HepG2 (cell line): Measurements from ENCODE around the gene QDPR. TPM values are rescaled to one million over a fixed set of nuclear protein-coding genes. Genes with fewer than 3 reads are reported as not detected.

ENCODE experiments used
- ARID4A ChIP-seq: sonication (generic); formaldehyde crosslinking; IDR thresholded peaks from 2 replicates; pipeline ENCODE4 v1.5.0; 2020; ENCODE audit warnings: mild to moderate bottlenecking, missing genetic modification reagents, borderline replicate concordance
- ELF3 ChIP-seq: IDR thresholded peaks from 2 replicates; pipeline ENCODE4 v1.6.1; 2016; ENCODE audit warnings: missing genetic modification reagents, missing compliant biosample characterization
- HOXA3 ChIP-seq: sonication (generic); formaldehyde crosslinking; IDR thresholded peaks from 2 replicates; pipeline ENCODE4 v1.5.0; 2020; ENCODE audit warnings: missing genetic modification reagents
- KAT2B ChIP-seq: fragments of 150-350 bp; IDR thresholded peaks from 2 replicates; pipeline ENCODE4 v1.6.1; 2014; ENCODE audit warnings: low read depth, low read length, borderline replicate concordance
- MED8 ChIP-seq: sonication (generic); formaldehyde crosslinking; IDR thresholded peaks from 2 replicates; pipeline ENCODE4 v1.8.1; 2023; ENCODE audit warnings: mild to moderate bottlenecking, missing genetic modification reagents; ENCODE audit not compliant: insufficient replicate concordance
- NCOA1 ChIP-seq: sonication (generic); formaldehyde crosslinking; IDR thresholded peaks from 2 replicates; pipeline ENCODE4 v1.9.0; 2021; ENCODE audit warnings: missing genetic modification reagents
- POLR2A ChIP-seq, 2 experiments: IDR thresholded peaks; 2 replicates each; pipeline ENCODE4 v1.6.1; 2011; ENCODE audit warnings: low read depth in 2 of 2, low read length in 2 of 2, mild to moderate bottlenecking in 1 of 2, moderate library complexity in 1 of 2; ENCODE audit not compliant: insufficient read depth in 1 of 2
- PRDM15 ChIP-seq: sonication (generic); formaldehyde crosslinking; IDR thresholded peaks from 2 replicates; pipeline ENCODE4 v1.4.0; 2020; ENCODE audit warnings: missing genetic modification reagents
- RBM39 ChIP-seq: fragments of 200-400 bp; formaldehyde crosslinking; IDR thresholded peaks from one replicate; pipeline ENCODE4 v1.6.1; 2018; ENCODE audit warnings: antibody characterized with exemption, mild to moderate bottlenecking, low read depth, low read length; ENCODE audit not compliant: poor library complexity, severe bottlenecking
- SP140L ChIP-seq: sonication (generic); formaldehyde crosslinking; IDR thresholded peaks from 2 replicates; pipeline ENCODE4 v1.4.0; 2020; ENCODE audit warnings: missing genetic modification reagents, borderline replicate concordance
- SRY ChIP-seq: sonication (generic); formaldehyde crosslinking; IDR thresholded peaks from 2 replicates; pipeline ENCODE4 v1.8.0; 2022; ENCODE audit warnings: mild to moderate bottlenecking, missing genetic modification reagents
- ZBTB1 ChIP-seq: sonication (generic); formaldehyde crosslinking; IDR thresholded peaks from 2 replicates; pipeline ENCODE4 v1.4.0; 2020; ENCODE audit warnings: missing genetic modification reagents, borderline replicate concordance
- ZFP37 ChIP-seq: sonication (generic); formaldehyde crosslinking; IDR thresholded peaks from 2 replicates; pipeline ENCODE4 v1.4.0; 2020; ENCODE audit warnings: missing genetic modification reagents, borderline replicate concordance
- ZNF282 ChIP-seq: fragments of 450-650 bp; IDR thresholded peaks from 2 replicates; pipeline ENCODE4 v1.6.1; 2018; ENCODE audit not compliant: partially characterized antibody
- ZNF30 ChIP-seq: sonication (generic); formaldehyde crosslinking; IDR thresholded peaks from 2 replicates; pipeline ENCODE4 v1.5.0; 2020; ENCODE audit warnings: mild to moderate bottlenecking, missing genetic modification reagents
- ZNF317 ChIP-seq: sonication (generic); formaldehyde crosslinking; IDR thresholded peaks from 2 replicates; pipeline ENCODE4 v1.5.0; 2020; ENCODE audit warnings: mild to moderate bottlenecking, missing genetic modification reagents
- ZNF530 ChIP-seq: sonication (generic); formaldehyde crosslinking; IDR thresholded peaks from 2 replicates; pipeline ENCODE4 v1.5.0; 2020; ENCODE audit warnings: low read depth, mild to moderate bottlenecking, missing genetic modification reagents
- ZNF552 ChIP-seq: sonication (generic); formaldehyde crosslinking; IDR thresholded peaks from 2 replicates; pipeline ENCODE4 v1.9.0; 2022; ENCODE audit warnings: missing genetic modification reagents, mild to moderate bottlenecking, borderline replicate concordance
- polyA plus RNA-seq, 8 experiments: library from polyadenylated mRNA; depleted of rRNA in 3 of 8; stranded (reverse) in 7 of 8; unstranded in 1 of 8; fragments of >200 nt; fragmentation: Illumina TruSeq in 4 of 8; extraction: Trizol in 4 of 8; gene quantifications; 2 replicates each; pipeline versions ENCODE4 v1.2.1 to v1.2.3, GENCODE V29; 2011 to 2016; ENCODE audit warnings: low read depth in 4 of 8, missing spikeins in 1 of 8, mixed read lengths in 1 of 8; ENCODE audit not compliant: insufficient read depth in 1 of 8
- total RNA-seq, 5 experiments: library from RNA; depleted of rRNA; stranded (reverse); fragments of >200 nt; fragmentation: Illumina TruSeq; extraction: Trizol; gene quantifications; 2 replicates each; pipeline ENCODE4 v1.2.3, GENCODE V29; 2016; ENCODE audit warnings: low read depth in 1 of 5
- TF ChIP-seq, protein P1 (sequence below): sonication (generic); formaldehyde crosslinking; IDR thresholded peaks from 2 replicates; pipeline ENCODE4 v1.4.0; 2020; ENCODE audit warnings: missing genetic modification reagents, borderline replicate concordance

QDPR gene
- total and polyA plus RNA-seq, 2 of the 13 experiments (the other 11 are each of a cell fraction or from before 2014, with no cell fraction given), result 9.9 to 95.5 TPM

DNA sequence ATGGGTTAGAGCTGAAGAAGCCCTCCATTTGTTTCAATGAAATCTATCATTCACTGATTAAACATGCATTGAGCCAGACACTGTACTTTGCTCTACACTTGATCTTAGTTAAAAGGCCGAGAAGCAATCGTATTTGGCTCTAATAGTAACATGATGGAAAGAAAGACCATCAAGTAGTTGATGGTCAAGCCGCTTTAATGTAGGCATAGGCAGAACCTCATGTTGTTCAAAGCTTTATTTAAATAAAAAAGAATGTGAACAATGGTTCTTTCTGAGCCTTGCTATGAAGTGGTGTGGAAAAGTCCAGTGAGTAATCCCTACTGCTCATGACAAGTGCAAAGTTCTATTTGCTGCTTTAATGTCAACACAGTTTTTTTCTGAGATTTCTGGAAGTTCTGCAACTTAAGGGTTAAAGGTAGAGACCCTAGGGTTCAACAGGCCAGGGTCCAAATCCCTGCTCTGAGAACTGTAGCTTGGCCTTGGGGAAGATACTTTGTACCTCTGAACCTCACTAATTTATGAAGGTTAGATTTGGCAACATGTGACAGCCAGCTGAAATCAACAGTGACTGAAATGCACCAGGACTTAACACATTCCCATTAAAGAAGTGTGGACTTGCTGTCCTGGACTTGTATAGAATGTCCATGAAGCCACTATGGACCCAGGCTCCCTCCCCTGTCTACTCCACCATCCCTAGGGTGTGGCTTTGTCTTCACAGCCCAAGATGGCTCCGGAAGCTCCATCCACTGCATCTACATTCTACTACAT lies 47.2 kb upstream of the QDPR start (continued):
- TF ChIP-seq ZNF552, result no peak
- peak; percentile 90 for TF ChIP-seq ELF3 (CRISPR knock-in tag)
- TF ChIP-seq HOXA3 (CRISPR knock-in tag), result peak; percentile 73
- TF ChIP-seq, protein P1, sequence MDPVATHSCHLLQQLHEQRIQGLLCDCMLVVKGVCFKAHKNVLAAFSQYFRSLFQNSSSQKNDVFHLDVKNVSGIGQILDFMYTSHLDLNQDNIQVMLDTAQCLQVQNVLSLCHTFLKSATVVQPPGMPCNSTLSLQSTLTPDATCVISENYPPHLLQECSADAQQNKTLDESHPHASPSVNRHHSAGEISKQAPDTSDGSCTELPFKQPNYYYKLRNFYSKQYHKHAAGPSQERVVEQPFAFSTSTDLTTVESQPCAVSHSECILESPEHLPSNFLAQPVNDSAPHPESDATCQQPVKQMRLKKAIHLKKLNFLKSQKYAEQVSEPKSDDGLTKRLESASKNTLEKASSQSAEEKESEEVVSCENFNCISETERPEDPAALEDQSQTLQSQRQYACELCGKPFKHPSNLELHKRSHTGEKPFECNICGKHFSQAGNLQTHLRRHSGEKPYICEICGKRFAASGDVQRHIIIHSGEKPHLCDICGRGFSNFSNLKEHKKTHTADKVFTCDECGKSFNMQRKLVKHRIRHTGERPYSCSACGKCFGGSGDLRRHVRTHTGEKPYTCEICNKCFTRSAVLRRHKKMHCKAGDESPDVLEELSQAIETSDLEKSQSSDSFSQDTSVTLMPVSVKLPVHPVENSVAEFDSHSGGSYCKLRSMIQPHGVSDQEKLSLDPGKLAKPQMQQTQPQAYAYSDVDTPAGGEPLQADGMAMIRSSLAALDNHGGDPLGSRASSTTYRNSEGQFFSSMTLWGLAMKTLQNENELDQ, result no peak
- TF ChIP-seq POLR2A (IDR thresholded peaks at IDR 0.05; ENCODE audit: insufficient read depth in 1 of 2, low read depth in 2 of 2, low read length in 2 of 2), result no peak
- TF ChIP-seq SP140L (CRISPR knock-in tag), result no peak
- no peak for TF ChIP-seq ZNF530
- TF ChIP-seq SRY (CRISPR knock-in tag), result no peak
- no peak for TF ChIP-seq PRDM15
- TF ChIP-seq ARID4A, result peak; percentile 57; the same call in 1 of the 2 replicates
- TF ChIP-seq RBM39, result no peak
- no peak for TF ChIP-seq KAT2B
- no peak for TF ChIP-seq ZBTB1
- TF ChIP-seq ZNF282, result no peak
- TF ChIP-seq ZNF317 (CRISPR knock-in tag), result 0 out of 2 replicates have a peak, but pooled peaks have one; percentile 36
- 0 out of 2 replicates have a peak, but pooled peaks have one; percentile 61 for TF ChIP-seq ZFP37 (CRISPR knock-in tag)
- no peak for TF ChIP-seq ZNF30
- TF ChIP-seq MED8 (CRISPR knock-in tag), result no peak
- no peak for TF ChIP-seq NCOA1 (CRISPR knock-in tag)
